ENCODE results near the gene SLC4A11.

SLC4A11 gene

DNA sequence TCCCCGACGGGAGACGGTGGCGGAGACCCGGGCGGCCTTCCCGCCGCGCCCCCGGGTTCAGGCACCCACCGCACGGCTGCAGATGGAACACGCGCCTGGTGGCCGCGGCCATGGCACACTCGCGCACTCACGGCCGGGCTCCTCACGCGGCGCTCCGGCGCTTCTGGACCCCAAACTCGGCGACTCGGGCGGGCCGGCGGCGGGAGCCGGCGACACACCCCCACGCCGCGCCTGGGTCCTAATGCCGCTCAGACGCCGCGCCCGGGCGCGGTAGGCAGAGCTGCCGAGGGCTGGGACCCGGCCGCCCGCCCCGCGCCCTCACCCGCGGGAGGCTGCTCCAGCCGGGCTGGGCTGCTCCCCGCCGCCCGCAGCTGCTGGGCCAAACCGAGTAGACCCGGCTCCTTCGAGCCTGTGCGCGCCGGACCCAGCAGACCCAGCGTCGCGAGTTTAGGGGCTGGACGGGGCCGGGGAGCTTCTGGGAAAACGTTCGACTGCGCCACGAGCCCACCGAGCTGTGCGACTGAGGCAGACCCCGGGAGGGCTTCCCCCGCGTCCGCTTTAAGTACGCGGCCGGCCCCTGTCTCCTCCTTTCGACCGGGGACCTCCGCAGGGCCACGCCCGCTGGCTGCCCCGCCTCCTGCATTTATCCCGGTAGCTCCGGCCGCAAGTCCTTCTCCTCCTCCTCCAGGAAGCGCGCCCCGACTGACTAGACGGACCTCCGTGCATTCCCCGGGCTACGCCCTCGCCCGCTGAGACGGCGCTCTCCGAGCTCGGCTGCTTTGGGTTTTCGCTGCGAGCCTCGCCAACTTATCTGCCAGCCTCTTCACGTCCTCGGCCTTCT lies at the start of gene SLC4A11:
Gene SLC4A11 (minus strand): TSS at position 165 of the 841 bp plus-strand sequence. CDS start 53 bp downstream, at position 112.
- DNase-seq = peak; percentile 32

DNA sequence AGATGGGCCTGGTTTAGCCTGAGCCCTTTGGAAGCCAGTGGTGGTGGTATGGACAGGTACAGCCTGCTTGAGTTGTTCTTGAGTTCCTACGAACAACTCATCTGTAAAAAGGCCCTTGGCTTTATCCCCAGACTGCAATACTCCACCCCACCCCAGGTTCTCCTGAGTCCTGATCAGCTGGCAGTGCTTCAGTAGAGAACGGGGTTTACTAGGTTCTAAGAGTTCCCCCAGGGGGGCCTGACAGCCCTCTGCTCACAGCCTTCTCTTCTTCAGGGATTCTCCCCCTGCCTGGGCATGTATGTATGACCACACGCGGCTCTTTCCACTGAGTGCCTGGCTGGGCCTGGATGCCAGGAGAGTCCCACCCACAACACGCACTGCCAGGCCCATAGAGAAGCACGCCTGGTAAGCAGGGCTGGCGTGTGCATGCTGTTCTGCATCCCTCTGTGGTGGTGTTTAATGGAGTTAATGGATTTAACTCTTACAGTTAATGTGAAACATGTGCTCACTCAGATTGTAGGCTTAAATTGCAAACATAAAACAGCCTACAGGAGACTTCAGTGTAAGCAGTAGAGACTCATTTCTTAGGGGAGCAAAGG lies 44.3 kb upstream of the SLC4A11 start:
- DNase-seq = no peak

DNA sequence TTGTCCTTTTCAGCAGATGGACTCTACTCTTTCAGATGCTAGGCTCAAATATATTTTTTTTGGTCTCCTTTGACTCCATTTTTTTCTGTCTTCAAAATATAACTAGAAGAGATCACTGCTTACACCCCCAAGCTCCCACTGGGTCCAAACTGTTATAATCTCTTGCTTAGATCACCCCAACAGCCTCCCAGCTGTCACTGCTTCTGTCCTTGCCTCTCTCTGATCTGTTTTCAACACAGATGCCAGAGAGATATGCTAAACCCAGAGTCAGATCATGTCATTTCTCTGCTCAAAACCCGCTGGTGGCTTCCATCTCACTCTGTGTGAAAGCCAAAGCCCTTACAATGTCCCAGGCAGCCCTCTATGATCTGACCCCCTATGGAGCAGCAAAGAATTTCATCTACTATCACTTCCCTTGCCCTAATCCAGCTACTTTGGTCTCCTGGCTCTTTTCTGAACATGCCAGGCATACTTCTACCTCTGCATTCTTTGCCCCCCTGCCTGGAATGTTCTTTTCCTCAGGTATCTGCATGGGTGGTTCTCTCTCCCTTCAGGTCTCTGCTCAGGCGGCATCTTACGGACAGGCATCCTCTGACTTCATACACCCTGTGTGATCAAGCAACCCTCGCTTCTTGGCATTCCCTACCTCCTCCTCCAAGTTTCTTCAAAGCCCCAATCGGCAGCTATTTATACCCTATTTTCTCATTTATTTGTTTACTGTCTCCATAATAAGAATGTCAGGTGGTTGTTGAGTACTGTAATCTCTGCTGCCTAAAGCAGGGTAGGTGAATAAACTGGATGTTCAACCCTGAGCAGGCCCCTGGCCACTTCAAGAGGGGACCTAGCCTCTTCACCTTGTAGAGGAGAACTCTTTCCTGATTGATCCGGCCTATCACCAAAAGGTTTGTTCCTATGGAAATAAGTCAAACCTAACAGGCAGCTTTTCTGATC lies 43.6 kb upstream of the SLC4A11 start:
- DNase-seq = no peak

DNA sequence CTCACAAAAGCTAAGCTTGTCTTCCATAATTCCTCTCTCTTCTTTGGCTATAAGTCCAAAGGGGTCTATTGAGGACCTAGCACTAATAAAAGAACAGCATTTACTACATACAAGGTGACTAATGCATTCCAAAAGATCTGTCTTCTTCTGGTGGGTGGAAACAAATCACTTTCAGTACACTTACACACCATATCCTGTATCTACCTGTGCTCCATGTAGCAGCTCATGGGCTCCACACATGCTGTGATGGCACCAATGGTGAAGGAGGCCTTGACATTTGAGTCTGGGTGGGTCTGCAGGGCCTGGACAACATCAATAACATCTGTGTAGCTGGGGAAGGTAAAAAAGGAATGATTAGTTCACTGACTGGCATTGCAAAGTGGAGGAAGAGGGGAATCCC lies 42.4 kb upstream of the SLC4A11 start:
- DNase-seq = no peak

DNA sequence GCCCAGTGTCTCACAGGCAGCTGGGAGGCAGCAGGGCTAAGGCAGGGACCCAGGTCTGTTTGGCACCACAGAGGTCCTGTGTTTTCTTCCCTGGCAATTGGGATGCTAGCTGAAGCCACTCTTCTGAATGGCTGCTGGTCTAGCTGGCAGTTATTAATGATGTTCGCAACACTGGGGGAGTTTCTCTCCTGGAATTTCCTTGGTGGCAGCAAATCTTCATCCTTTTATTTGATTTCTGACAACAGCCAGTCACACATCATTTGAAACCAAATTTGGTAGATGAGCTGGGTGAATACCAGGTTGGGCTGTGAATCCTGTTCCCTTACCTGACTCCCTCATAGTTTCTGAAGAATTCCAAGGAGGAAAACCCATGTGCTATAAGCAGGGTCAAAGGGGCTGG lies 40.8 kb upstream of the SLC4A11 start:
- DNase-seq = no peak

DNA sequence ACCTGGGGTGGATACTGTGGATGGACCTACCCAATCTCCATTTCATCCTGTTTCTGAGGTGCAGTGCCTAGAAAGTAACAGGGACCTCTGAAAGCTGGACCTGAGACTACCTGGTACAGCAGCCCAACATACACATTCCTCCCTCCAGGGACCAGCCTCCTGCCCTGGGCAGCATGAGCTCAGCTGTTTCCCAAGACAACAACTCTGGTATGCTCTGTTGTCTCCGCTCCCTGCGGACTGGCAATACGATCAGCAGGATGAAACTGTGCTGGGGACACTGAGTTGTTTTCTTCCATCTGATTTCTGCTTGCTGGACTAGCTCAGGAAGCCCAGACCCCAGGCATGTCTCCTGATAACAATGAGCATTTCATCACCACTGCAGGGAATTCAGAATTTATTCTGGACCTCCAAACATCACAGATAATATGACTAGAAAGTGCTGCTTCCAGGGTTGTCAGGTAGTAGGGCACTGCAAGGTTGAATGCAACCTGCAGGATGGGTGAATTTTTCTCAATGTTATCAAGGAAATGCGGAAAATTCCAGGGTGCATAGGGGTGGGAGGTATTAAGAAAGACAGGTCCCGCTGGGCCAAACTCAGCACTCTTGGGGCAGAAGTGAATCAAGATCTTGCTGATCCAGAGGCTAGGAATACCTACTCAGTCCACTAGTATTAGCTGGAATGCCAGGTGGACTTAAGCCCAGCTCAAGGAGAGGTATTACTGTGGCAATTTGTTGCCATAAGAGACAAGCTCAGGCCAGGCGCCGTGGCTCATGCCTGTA lies 38.9 kb upstream of the SLC4A11 start:
- DNase-seq = no peak

DNA sequence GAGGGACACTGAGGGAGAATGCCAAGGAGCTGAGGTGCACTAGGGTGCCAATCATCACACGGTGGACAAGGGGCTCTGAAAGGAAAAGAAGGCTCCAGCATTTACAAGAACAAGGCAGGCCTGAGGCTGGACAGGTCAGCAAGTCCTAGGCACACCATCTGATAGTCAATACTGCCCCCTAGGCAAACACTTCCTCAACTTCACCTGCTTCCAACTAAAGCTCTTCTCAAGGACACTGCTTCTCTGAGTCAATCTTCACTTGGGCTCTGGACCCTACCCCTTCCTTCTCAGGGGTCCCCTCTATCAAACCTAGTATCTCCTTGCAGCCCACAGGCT lies 37.7 kb upstream of the SLC4A11 start:
- no peak for DNase-seq

DNA sequence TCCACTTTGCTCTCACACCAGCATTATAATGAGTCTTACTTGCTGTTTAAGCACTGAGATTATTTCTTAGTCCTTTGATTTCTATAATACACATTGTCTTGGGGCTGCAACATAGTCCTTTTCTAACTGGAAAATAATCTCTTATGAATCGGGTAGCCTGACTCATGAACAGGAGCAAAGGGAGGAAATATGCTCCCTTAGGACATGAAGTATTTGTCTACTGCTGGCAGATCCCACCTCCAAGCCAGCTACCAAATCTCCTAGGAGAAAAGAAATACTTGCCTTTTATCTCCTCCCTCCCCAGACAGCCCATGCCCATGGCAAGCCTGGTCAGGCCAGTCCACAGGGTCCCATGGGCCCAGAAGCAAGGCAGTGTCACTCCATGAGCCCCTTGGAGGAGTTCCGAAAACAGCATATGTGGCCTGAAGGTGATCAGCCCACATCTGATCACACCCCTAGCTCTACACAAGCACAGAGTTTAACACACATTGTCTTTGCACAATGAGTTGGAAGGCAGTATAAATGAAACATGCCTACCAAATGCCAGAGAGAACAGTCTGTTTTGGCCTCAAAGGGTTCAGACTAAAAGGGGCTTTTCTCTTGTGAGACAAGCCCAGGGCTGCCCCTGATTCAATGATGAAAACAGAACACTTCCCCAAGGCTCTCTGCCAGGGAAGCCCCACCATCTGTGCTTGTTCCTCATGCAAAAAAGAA lies 37.1 kb upstream of the SLC4A11 start:
- no peak for DNase-seq

DNA sequence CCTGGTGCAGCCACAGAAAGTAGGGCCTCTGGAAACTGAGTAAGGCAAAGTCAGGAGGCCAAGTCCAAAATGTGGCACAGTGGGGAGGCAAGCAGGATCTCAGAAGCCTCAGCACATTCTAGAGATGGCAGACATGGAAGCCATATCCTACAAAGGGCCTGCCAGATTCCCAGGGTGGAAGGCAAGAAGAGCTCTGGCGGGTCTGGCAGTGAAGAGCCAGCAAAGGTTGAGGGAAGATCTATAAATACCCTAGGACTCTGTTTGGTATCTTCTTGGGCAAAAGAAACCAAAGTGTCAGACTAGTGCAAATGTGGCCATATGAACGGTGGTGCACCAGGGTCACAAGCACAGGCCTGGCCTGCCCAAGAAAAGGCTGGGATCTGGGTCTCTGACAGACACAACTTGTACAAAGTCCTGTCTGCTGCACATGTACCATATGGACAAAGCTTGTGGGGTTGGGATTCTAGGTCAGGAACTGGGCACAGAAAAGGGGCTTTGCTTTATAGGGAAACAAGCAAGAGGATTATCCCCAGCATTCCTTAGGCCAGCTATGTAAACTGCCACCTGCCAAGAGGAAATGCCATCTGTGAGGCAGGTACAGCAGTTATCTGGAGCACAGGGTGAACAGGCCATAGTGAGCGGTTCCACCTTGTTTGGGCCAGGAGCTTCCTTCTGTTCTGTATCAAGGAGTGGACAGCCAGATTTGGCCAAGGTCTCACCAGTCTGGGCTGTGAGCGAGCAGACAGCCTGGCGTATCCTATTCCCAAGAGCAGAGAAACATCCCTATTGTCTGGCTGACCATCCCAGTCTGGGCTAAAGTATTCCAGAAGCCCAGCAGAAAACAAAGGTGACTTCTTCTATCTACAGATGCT lies 36.3 kb upstream of the SLC4A11 start:
- DNase-seq = no peak

DNA sequence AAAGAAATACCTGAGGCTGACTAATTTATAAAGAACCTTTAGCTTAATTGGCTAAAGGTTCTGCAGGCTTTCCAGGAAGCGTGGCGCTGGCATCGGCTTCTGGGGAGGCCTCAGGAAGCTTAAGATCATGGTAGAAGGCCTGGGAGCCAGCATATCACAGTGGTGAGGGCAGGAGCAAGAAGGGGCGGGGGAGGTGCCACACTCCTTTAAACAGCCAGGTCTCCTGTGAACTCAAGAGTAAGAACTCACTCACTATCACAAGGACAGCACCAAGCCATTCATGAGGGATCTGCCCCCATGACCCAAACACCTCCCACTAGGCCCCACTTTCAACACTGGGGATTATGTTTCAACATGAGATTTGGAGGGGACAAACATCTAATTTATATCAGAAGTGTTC lies 34.4 kb upstream of the SLC4A11 start:
- DNase-seq = no peak

DNA sequence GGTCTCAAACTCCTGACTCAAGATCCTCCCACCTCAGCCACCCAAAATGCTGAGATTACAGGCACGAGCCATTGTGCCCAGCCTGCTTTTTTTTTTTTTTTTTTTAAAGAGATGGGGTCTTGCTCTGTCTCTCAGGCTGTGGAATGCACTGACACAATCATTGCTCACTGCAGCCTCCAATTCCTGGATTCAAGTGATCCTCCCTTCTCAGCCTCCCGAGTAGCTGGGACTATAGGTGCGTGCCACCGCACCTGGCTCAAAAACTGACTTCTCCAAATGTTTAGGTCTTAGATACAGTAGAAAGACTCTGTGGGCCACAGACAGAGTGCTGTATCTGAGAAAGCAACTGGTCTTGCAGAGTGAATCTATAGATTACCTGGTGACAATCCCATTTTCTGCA lies 31.1 kb upstream of the SLC4A11 start:
- DNase-seq = no peak

DNA sequence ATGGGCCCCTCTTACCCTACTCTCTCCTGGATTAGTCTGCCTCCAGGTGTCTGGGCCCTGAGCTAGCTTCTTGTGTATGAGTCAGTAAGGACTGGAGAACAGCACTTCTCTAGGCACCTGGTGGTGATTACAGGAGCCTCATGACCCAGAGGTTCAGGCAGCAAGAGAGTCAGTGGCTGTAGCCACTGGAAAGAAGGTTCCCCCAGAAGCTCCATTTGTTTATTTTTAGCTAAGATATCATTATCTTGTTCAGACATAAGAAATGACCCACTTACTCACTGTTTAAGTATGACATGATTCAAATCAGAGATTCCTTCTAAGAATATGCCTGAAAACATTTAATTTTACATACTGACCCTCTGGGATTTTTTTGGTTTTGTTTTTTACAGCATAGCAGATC lies 23.6 kb upstream of the SLC4A11 start:
- DNase-seq = no peak

DNA sequence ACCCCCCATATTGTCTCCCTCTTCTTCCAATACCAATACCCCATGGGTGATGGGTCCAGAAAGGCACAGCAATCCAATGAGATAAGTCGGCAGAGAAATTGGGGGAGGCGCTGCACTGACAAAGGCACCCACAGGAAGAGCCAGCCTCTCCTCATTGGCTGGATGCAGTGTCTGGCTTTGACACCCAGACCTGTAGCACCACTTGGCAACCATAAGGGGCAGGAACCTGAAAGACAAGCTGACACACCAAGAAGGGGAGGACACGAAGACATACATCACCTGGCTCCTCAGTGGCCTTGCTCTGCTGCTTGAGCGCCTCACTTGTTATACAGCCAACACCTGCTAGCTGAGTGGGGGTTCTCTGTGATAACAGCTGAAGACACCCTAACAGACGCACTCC lies 19.4 kb upstream of the SLC4A11 start:
- DNase-seq = no peak

DNA sequence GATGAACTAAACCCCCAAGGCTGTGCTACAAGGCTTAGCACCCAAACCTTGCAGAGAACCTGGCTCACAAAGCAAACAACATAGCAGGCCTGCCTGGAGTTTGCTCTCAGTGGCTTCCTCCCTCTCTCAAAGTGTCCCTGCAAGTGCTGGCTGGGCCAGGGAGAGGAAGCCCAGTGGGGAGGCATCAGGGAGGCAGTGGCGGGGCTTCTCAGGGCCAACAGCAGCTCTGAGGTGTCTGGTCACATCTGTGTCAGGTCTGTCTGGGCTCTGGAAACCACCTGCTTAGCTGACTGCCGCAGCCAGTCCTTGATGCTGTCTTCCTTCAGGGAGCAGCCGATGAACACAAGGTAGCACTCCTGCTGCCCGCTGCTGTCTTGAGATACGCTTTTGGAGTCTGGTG lies 16.7 kb upstream of the SLC4A11 start:
- DNase-seq = no peak

DNA sequence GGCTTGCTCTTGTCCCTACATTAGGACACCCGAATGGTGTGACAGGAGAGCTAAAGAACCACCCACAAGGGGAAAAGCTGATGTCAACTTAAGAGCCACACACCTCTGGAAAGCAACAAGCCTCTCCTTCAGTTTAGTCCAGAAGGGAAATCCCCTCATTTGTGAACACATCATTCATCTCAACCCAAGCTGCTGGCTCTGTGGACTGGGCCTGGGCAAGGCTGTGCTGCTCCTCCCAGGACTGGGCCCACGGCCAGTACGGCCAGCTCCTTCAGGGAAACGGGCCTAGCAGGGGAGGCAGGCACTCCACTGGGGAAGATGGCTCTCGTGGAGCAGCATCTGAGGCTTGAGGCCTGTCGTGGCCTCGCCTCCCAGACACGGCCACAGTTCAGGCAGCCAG lies 12.8 kb upstream of the SLC4A11 start:
- DNase-seq = no peak

DNA sequence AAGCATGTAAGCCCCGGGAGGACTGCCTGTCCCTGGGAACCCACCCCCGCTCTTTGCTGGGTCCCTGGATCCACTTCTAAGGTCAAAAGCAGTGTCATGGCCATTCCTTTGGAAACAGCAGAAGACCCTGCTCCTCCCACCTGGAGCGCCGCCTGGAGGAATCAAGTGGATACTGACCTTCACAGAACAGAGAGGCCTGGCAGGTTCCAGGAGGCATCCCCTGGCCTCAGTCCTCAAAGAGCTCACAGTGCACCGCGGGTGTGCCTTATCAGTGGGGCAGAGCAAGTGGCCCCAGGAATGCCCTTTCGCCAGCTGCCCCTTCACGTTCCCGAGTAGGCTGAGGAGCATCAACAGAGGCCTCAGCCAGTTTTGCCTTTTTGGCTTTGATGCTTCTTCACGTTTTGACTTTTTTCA lies 11.1 kb upstream of the SLC4A11 start:
- DNase-seq = no peak

DNA sequence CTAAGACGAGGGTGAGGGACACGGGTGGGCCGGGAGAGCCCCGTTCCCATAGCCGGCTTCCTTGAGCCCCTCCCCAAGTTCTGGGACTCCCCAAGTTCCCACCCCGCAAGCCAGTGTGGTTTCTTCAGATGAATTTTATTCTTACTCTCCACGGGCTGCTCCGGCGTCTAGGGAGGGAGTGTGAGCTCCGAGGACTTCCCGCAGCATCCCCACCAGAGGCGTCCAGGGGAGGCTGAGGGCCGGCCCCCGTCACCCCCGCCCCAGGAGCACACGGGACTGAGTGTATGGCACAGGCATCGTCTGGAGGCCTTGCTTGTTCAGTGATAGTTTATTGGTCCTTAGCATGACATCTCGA lies 10.0 kb upstream of the SLC4A11 start:
- DNase-seq = no peak

DNA sequence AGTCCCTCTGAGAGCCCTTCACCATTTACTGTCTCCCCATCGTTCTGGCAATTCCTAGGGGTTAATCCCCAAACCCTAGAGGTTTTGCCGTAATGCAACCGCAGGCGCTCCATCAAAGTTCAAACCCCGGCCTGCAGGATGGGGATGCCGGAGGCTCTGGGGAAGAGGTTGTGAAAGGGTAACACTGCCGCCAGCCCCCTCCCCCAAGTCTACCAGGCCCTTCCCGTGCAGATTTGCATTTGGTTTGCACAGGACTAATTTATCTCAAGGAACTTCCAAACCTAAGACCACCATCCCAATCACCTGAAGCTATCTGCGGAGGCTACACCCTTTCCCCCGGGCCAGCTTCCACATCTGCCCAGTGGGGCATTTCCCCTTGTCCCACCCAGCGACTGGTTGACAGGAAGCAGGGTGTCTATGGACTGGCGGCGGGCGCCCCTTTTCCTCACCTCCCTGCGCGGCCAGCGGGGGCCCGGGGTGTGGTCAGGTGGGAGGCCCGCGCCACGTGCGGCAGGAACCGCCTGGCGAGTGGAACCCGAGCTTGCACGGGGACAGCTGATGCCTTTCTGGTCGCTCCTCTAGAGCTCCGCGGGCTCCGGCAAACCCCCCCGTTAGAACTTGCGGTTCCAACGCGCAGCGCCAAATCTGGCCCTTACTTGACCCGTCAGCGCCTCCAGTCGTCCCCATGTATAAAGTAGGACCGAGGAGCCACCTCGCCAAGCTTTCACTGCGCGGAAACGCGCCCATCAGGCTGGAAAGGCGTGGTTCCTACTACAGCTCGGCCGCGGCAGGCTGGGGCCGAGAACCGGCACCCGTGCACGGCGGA lies 9.4 kb upstream of the SLC4A11 start:
- no peak for DNase-seq

DNA sequence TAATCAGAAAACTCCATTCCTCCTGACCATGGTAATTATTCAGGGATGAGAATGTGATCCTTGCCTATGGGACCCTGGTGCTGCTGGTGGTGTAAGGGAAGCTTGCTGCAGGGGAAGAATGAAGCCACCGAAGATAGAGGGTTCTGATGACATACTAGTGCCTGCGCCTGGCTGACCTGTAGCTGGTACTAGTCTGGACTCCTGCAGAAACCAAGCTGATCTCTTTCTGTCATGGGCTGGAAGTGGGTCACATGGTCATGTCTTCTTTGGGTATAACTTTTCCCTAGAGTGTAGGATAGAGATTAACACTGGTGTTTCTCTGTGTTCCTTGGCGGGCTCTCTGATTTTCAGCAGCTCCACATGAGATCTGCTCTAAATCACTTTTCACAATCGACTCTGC lies 8.6 kb upstream of the SLC4A11 start:
- no peak for DNase-seq

DNA sequence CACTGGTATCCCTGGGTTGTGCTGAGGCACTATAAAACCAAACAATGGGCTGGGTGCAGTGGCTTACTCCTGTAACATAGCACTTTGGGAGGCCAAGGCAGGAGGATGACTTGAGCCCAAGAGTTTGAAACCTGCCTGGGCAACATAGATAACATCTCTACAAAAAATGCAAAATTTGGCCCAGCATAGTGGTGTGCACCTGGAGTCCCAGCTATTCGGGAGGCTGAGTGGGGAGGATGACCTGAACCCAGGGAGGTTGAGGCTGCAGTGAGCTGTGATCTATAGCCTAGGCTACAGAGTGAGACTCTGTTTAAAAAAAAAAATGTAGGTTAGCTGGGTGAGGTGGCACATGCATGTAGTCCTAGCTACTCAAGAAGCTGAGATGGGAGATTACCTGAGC lies 7.7 kb upstream of the SLC4A11 start:
- no peak for DNase-seq
